HL-60 (cell line): ENCODE data around the gene SLC5A9.

ENCODE experiments used
- POLR2AphosphoS5 ChIP-seq: IDR thresholded peaks from 2 replicates; pipeline ENCODE4 v1.6.1; 2012; ENCODE audit warnings: low read depth
- TF ChIP-seq, protein P1 (sequence below): IDR thresholded peaks from one replicate; pipeline ENCODE4 v1.5.1; 2011; ENCODE audit warnings: low read length, control low read depth, inconsistent platforms; ENCODE audit not compliant: insufficient read depth

DNA sequence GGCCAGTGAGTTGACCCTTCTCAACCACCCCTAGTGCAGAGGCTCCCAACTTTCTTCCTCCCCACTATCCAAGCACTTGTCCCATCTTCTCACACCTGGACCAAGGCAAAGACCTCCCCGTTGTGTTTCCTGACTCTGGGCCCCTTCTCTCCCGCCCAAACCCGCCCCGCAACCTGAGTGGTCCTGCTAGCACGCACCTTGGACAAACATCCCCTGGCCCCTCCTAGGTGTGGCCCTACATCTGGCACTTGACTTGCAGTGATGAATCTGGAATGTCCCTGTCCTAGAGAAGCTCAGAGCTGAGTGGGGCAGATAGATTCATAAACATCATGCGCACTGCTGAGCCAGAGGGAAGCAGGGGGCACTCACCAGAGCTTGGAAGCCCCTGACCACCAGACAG is 2.3 kb downstream of the SLC5A9 start:
- TF ChIP-seq, protein P1, sequence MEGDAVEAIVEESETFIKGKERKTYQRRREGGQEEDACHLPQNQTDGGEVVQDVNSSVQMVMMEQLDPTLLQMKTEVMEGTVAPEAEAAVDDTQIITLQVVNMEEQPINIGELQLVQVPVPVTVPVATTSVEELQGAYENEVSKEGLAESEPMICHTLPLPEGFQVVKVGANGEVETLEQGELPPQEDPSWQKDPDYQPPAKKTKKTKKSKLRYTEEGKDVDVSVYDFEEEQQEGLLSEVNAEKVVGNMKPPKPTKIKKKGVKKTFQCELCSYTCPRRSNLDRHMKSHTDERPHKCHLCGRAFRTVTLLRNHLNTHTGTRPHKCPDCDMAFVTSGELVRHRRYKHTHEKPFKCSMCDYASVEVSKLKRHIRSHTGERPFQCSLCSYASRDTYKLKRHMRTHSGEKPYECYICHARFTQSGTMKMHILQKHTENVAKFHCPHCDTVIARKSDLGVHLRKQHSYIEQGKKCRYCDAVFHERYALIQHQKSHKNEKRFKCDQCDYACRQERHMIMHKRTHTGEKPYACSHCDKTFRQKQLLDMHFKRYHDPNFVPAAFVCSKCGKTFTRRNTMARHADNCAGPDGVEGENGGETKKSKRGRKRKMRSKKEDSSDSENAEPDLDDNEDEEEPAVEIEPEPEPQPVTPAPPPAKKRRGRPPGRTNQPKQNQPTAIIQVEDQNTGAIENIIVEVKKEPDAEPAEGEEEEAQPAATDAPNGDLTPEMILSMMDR, result no peak
- no peak for TF ChIP-seq POLR2AphosphoS5
